ENCODE measurements around the gene BTBD9.

The BTBD9 gene

GRCh38 chr6:38118791-38119365, 520.9 kb downstream of the BTBD9 start:
- no peak for TF ChIP-seq CTCF (IDR thresholded peaks at IDR 0.05; ENCODE audit: low read depth, low read length, missing control alignments)

More at GRCh38 chr6:38118791-38119365, 520.9 kb downstream of the BTBD9 start:
- in situ Hi-C loops (cut with HindIII; ENCODE audit: low sequenced_read_pairs) = no loop called here
- DNase-seq (ENCODE audit: low read depth) = no peak
- no peak overlapping the region for H3K4me3 ChIP-seq (ENCODE audit: low read depth, low read length)
